HTR-8/SVneo (cell line): ENCODE results near the gene AOPEP.

Source experiments
- DNase-seq: peaks from one replicate; pipeline ENCODE4 v3.0.0; 2011; ENCODE audit warnings: low spot score, mixed read lengths; ENCODE audit not compliant: insufficient read length
- FAIRE-seq: peaks from 2 replicates; lab custom pipeline; 2011; peaks lifted over from hg19 to GRCh38; lab: Jason Lieb, UNC

The AOPEP gene

GRCh38 chr9:94907264-94907936, 180.9 kb downstream of the AOPEP start:
- FAIRE-seq (no peak), DNase-seq (no peak)

GRCh38 chr9:94908011-94908563, 181.6 kb downstream of the AOPEP start:
- FAIRE-seq, result no peak
- DNase-seq, result no peak

- FAIRE-seq, result no peak
Observed at GRCh38 chr9:94908583-94909249, 182.2 kb downstream of the AOPEP start.

GRCh38 chr9:94909250-94909894, 182.9 kb downstream of the AOPEP start:
- no peak for DNase-seq
- FAIRE-seq, result no peak

More at GRCh38 chr9:94908583-94909249, 182.2 kb downstream of the AOPEP start:
- no peak for DNase-seq

- FAIRE-seq, result no peak
- no peak for DNase-seq
Observed at GRCh38 chr9:94909965-94910730, 183.6 kb downstream of the AOPEP start.

GRCh38 chr9:94911211-94911610, 184.7 kb downstream of the AOPEP start:
- no peak for FAIRE-seq
- no peak for DNase-seq

- FAIRE-seq, result no peak
- DNase-seq, result no peak
Observed at GRCh38 chr9:94911986-94912635, 185.6 kb downstream of the AOPEP start.

GRCh38 chr9:94912700-94913249, 186.3 kb downstream of the AOPEP start:
- FAIRE-seq, result no peak
- peak; percentile 71 for DNase-seq

GRCh38 chr9:94913550-94913949, 187.1 kb downstream of the AOPEP start:
- no peak for DNase-seq
- FAIRE-seq, result no peak

GRCh38 chr9:94915476-94916450, 189.3 kb downstream of the AOPEP start:
- FAIRE-seq, result no peak
- no peak for DNase-seq

- DNase-seq, result no peak
- FAIRE-seq, result no peak
Observed at GRCh38 chr9:94916956-94917355, 190.5 kb downstream of the AOPEP start.

- FAIRE-seq, result no peak
- no peak for DNase-seq
Observed at GRCh38 chr9:94918038-94918753, 191.7 kb downstream of the AOPEP start.

GRCh38 chr9:94919376-94920098, 193.0 kb downstream of the AOPEP start:
- FAIRE-seq, result peak; percentile 44
- DNase-seq, result no peak

GRCh38 chr9:94920420-94921091, 194.1 kb downstream of the AOPEP start:
- DNase-seq (no peak), FAIRE-seq (no peak)

GRCh38 chr9:94921092-94921471, 194.6 kb downstream of the AOPEP start:
- FAIRE-seq (no peak), DNase-seq (no peak)

GRCh38 chr9:94921656-94922055, 195.2 kb downstream of the AOPEP start:
- no peak for DNase-seq
- FAIRE-seq, result no peak
